GM12878 (cell line): Measurements from ENCODE around the gene COL25A1.

ENCODE experiments used
- CTCF ChIP-seq, 3 experiments: IDR thresholded peaks in 2 of 3; conservative IDR thresholded peaks in 1 of 3; 2 replicates each; pipeline ENCODE4 v1.5.1; 2011; ENCODE audit warnings: low read depth in 3 of 3, low read length in 3 of 3, mild to moderate bottlenecking in 3 of 3, control low read depth in 2 of 3, moderate library complexity in 2 of 3, inconsistent platforms in 1 of 3, mixed read lengths in 1 of 3; ENCODE audit not compliant: control insufficient read depth in 2 of 3, insufficient read depth in 1 of 3; ENCODE audit errors: extremely low read depth in 1 of 3
- E4F1 ChIP-seq: fragments of 450-650 bp; IDR thresholded peaks from 2 replicates; pipeline ENCODE4 v1.6.1; 2018; ENCODE audit warnings: borderline replicate concordance, mild to moderate bottlenecking; ENCODE audit not compliant: partially characterized antibody
- KDM1A ChIP-seq: fragments of 200-600 bp; sonication (generic); IDR thresholded peaks from 2 replicates; pipeline ENCODE4 v1.6.1; 2016; ENCODE audit warnings: borderline replicate concordance
- MAX ChIP-seq: IDR thresholded peaks from 2 replicates; pipeline ENCODE4 v1.6.1; 2012; ENCODE audit warnings: low read depth, low read length, improper control_type of control experiment
- POLR2A ChIP-seq: IDR thresholded peaks from 2 replicates; pipeline ENCODE4 v1.6.1; 2011; ENCODE audit warnings: low read depth, mild to moderate bottlenecking, low read length

- TF ChIP-seq POLR2A (no peak), MAX (no peak), KDM1A (no peak), E4F1 (no peak), CTCF (IDR thresholded peaks at IDR 0.05 in 2 of 3, conservative IDR thresholded peaks at IDR 0.05 in 1 of 3; ENCODE audit: control insufficient read depth in 2 of 3, extremely low read depth in 1 of 3, insufficient read depth in 1 of 3, low read depth in 3 of 3, low read length in 3 of 3) (no peak)
Observed at GRCh38 chr4:108774809-108775530, 527.5 kb downstream of the COL25A1 start.
